Fibroblast of the aortic adventitia (primary cell): Measurements from ENCODE around the gene CDH12. TPM values are rescaled to one million over a fixed set of nuclear protein-coding genes. Genes with fewer than 3 reads are reported as not detected.

Source experiments
- DNase-seq: peaks from one replicate; pipeline ENCODE4 v3.0.0-alpha.2; 2010; ENCODE audit warnings: low read depth
- H3K4me3 ChIP-seq: 2 replicates; pipeline ENCODE4 v1.5.1; 2011; ENCODE audit warnings: low read depth, mild to moderate bottlenecking, control low read depth, low read length, moderate library complexity
- CTCF ChIP-seq: IDR thresholded peaks from 2 replicates; pipeline ENCODE4 v1.5.1; 2011; ENCODE audit warnings: mild to moderate bottlenecking, low read length, control low read depth, inconsistent platforms; ENCODE audit not compliant: insufficient read depth
- total RNA-seq: library from RNA; depleted of rRNA; stranded (reverse); fragments of >200 nt; gene quantifications from 2 replicates; pipeline ENCODE4 v1.2.3, GENCODE V29; 2012; ENCODE audit warnings: low replicate concordance

CDH12 gene
- total RNA-seq, 1 donor, result 0.09 TPM

DNA sequence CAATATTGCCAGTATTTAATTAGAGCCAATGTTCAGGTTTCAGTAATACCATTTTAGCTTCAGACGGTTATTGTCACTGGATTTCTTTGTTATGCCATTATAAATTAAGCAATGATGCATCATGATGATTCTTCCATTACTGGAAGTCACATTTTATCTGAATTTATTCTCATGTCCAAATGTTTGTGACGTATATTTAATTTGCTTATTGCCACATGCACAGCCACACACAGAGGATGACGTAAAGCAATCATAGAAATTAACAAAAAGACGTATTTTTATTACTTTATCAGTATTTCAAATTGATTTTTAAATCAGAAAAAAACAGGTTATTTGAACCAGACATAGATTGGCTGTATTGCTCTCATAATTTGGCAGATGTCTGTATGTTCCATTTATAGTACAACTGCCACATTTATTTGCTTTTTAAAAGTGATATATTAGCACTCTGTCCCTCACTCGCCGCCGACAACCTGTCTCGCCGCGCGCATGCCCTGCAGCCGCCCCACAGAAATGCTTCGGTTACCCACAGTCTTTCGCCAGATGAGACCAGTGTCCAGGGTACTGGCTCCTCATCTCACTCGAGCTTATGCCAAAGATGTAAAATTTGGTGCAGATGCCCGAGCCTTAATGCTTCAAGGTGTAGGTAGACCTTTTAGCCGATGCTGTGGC, 970.9 kb downstream of the CDH12 start:
- DNase-seq, result no peak
- no peak for TF ChIP-seq CTCF
- no peak overlapping the region for H3K4me3 ChIP-seq

DNA sequence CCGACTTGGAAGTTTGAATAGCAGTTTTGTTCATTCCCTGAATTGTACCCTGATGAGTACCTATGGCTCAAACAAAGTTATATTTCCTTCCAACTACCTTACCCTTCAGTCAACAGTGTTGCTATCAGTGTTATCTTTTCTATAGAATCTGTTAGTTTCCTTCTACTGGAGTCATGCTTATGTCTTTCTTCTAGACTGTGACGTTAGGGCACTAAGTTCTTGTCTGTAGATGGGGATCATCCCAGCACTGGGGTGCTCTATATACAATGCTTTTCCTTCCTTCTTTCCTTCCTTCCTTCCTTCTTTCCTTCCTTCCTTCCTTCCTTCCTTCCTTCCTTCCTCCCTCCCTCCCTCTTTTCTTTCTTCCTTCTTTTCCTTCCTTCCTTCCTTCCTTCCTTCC, 973.0 kb downstream of the CDH12 start:
- no peak for DNase-seq
- no peak for TF ChIP-seq CTCF
- no peak overlapping the region for H3K4me3 ChIP-seq

DNA sequence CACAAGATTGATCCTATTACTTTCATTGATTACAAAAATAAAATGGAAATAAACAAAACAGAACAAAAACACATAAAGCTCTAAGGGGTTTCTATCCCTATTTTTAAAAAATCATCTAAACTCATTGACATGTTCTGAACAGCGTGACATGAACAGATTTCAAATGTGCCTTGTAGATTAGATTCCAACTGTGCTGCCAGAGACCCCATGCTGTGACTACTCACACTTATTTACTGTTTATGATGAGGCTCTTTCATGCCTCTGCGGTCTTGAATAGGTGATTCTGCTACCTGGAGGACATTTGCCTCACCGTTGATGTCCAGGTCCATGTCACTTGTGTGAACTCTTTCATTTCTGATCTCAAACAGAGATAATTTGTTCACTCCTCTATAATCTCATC, 990.2 kb downstream of the CDH12 start:
- H3K4me3 ChIP-seq, result no peak overlapping the region
- no peak for DNase-seq
- no peak for TF ChIP-seq CTCF

- H3K4me3 ChIP-seq, result no peak overlapping the region
- no peak for DNase-seq
- no peak for TF ChIP-seq CTCF
Measured at GRCh38 chr5:21858441-21858840, 994.7 kb downstream of the CDH12 start.

DNA sequence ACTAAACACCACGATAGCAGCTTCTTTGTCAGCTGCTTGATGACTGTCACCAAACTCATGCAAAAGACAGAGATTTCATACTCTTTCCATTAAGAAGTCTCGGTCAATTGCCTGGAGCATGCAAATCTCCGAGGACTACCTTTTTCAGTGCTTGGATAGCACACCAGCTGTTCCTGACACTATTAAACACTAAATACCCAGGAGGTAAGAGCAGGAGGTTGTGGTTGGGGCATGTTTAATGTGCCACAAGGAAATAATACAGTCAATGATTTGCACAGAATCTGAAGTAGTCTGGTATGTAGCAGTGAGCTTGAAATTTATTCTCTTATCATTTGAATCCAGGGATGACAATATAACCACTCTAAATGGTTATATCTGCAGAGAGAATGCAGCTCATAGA, 996.2 kb downstream of the CDH12 start:
- no peak overlapping the region for H3K4me3 ChIP-seq
- TF ChIP-seq CTCF, result no peak
- DNase-seq, result no peak

GRCh38 chr5:21847300-21847699, 1005.8 kb downstream of the CDH12 start:
- no peak for DNase-seq
- no peak for TF ChIP-seq CTCF
- no peak overlapping the region for H3K4me3 ChIP-seq

- H3K4me3 ChIP-seq, result no peak overlapping the region
- TF ChIP-seq CTCF, result no peak
- DNase-seq, result no peak
Measured at GRCh38 chr5:21844960-21845359, 1008.2 kb downstream of the CDH12 start.
